A549 (cell line): ENCODE results near the gene USP25.
A peak's percentile ranks its signal among the peaks of the same experiment; 100 is the strongest.

ENCODE experiments used
- BHLHE40 ChIP-seq: IDR thresholded peaks from 2 replicates; pipeline ENCODE4 v1.6.1; 2012; ENCODE audit warnings: low read depth, low read length, inconsistent platforms
- CEBPB ChIP-seq, 2 experiments: fragments of >200 bp in 1 of 2; sonication (Bioruptor Twin) in 1 of 2; formaldehyde crosslinking in 1 of 2; IDR thresholded peaks; 2 replicates each; pipeline ENCODE4 v1.6.1; 2012 to 2016
- CHD4 ChIP-seq: fragments of 200-600 bp; sonication (generic); IDR thresholded peaks from 2 replicates; pipeline ENCODE4 v1.6.1; 2016; ENCODE audit warnings: antibody characterized with exemption, mild to moderate bottlenecking, borderline replicate concordance
- ESRRA ChIP-seq: fragments of 150-350 bp; IDR thresholded peaks from 2 replicates; pipeline ENCODE4 v1.6.1; 2014; ENCODE audit warnings: mild to moderate bottlenecking, low read length, borderline replicate concordance
- HOXB5 ChIP-seq: fragments of 250-450 bp; sonication (Bioruptor Pico); IDR thresholded peaks from 2 replicates; pipeline ENCODE4 v1.5.0; 2020; ENCODE audit warnings: mild to moderate bottlenecking, moderate library complexity
- POLR2A ChIP-seq: IDR thresholded peaks from 2 replicates; pipeline ENCODE4 v1.6.1; 2012; ENCODE audit warnings: mild to moderate bottlenecking, low read length
- POLR2AphosphoS2 ChIP-seq: conservative IDR thresholded peaks from 2 replicates; pipeline ENCODE4 v1.6.1; 2012; ENCODE audit warnings: low read length, improper control_type of control experiment, inconsistent platforms
- RAD21 ChIP-seq, 2 experiments: fragments of >200 bp in 1 of 2; sonication (Bioruptor Twin) in 1 of 2; formaldehyde crosslinking in 1 of 2; IDR thresholded peaks in 1 of 2; conservative IDR thresholded peaks in 1 of 2; 2 replicates in 1 of 2; 3 replicates in 1 of 2; pipeline ENCODE4 v1.6.1; 2012 to 2018; ENCODE audit warnings: inconsistent platforms in 1 of 2
- RFX5 ChIP-seq: fragments of 450-650 bp; IDR thresholded peaks from 2 replicates; pipeline ENCODE4 v1.7.1; 2014; ENCODE audit warnings: antibody characterized with exemption, mild to moderate bottlenecking, moderate library complexity
- TF ChIP-seq, protein P1 (sequence below): fragments of >200 bp; sonication (Bioruptor Twin); formaldehyde crosslinking; IDR thresholded peaks from 3 replicates; pipeline ENCODE4 v1.5.1; 2016
- TF ChIP-seq, protein P2 (sequence below): IDR thresholded peaks from 2 replicates; pipeline ENCODE4 v1.6.1; 2012; ENCODE audit warnings: low read depth, borderline replicate concordance

DNA sequence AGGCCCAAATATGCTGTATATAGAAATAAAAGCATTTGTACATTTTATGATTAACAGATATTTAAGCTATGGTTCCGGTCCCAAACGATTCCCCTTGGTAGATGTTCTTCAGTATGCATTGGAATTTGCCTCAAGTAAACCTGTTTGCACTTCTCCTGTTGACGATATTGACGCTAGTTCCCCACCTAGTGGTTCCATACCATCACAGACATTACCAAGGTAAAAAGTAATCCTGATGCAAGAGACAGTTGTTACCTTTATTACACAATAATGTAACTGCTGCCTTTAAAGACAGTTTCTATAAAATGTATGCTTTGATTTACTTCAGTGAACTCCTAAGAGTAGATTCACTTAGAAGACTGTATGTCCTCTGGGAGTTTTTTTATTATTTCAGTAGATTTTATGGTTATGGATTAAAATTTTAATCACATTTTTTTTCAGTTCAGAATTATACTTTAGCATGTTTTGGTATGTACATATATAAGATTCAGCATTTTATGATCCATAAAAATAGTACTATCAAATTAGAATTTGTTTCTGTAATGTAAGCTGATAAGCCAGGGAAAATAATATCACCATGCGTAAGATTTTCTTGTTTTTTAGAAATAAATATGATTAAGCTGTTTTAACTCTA is 96.5 kb downstream of the USP25 start:
- TF ChIP-seq CEBPB (IDR thresholded peaks at IDR 0.05): peak; percentile 64 to 70; a peak in 2 of 4 replicates
- no peak for TF ChIP-seq ESRRA
- no peak for TF ChIP-seq RFX5
- TF ChIP-seq, protein P1, sequence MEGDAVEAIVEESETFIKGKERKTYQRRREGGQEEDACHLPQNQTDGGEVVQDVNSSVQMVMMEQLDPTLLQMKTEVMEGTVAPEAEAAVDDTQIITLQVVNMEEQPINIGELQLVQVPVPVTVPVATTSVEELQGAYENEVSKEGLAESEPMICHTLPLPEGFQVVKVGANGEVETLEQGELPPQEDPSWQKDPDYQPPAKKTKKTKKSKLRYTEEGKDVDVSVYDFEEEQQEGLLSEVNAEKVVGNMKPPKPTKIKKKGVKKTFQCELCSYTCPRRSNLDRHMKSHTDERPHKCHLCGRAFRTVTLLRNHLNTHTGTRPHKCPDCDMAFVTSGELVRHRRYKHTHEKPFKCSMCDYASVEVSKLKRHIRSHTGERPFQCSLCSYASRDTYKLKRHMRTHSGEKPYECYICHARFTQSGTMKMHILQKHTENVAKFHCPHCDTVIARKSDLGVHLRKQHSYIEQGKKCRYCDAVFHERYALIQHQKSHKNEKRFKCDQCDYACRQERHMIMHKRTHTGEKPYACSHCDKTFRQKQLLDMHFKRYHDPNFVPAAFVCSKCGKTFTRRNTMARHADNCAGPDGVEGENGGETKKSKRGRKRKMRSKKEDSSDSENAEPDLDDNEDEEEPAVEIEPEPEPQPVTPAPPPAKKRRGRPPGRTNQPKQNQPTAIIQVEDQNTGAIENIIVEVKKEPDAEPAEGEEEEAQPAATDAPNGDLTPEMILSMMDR: peak; percentile 58
- TF ChIP-seq, protein P2, sequence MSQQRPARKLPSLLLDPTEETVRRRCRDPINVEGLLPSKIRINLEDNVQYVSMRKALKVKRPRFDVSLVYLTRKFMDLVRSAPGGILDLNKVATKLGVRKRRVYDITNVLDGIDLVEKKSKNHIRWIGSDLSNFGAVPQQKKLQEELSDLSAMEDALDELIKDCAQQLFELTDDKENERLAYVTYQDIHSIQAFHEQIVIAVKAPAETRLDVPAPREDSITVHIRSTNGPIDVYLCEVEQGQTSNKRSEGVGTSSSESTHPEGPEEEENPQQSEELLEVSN: no peak
- no peak for TF ChIP-seq POLR2A
- TF ChIP-seq RAD21 (conservative IDR thresholded peaks at IDR 0.05 in 1 of 2, IDR thresholded peaks at IDR 0.05 in 1 of 2): peak; percentile 67 to 70
- no peak for TF ChIP-seq POLR2AphosphoS2
- TF ChIP-seq CHD4: no peak
- no peak for TF ChIP-seq BHLHE40
- TF ChIP-seq HOXB5 (CRISPR knock-in tag): no peak
